ENCODE measurements around the gene CDK5R1.
"Not testable (repeated sequence)": the region's sequence is repeated elsewhere in the genome, so short reads cannot be mapped to it uniquely, and the experiment has no call there.

The CDK5R1 gene

GRCh38 chr17:32450379-32450778 lies 36.4 kb upstream of the CDK5R1 start:
- not testable (repeated sequence) for H3K9me3 ChIP-seq (ENCODE audit: control insufficient read depth, low read length); H3K27ac ChIP-seq (ENCODE audit: low read depth, low read length, severe bottlenecking); H3K4me3 ChIP-seq (ENCODE audit: extremely low read depth, insufficient read depth, low read length, poor library complexity, severe bottlenecking); H3K4me1 ChIP-seq (ENCODE audit: control insufficient read depth, insufficient read depth, low read length, poor library complexity, severe bottlenecking)
- H3K36me3 ChIP-seq (ENCODE audit: control insufficient read depth, insufficient read depth, low read length): peaks cover 86% of the 10 kb centered on the region
- WGBS, 2 experiments (ENCODE audit: insufficient coverage in 2 of 2): 83% methylated on average over 1 of the region's 6 CpGs; no CpG with 5 or more reads in 1 of the 2 experiments

DNA sequence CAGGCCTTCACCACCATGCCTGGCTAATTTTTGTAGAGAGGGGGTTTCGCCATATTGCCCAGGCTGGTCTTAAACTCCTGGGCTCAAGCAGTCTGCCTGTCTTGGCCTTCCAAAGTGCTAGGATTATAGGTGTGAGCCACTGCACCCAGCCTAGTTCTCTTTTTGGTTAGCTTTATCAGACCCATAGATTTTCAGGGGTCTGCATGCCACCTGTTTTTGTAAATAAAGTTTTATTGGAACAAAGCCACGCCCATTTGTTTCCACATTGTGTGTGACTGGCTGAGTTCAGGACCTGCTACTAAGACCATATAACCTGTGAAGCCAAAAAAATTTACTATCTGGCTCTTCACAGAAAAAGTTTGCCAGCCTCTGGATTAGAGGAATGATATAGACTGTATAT lies 34.9 kb upstream of the CDK5R1 start:
- peaks cover 98% of the 10 kb centered on the region for H3K36me3 ChIP-seq (ENCODE audit: control insufficient read depth, insufficient read depth, low read length)

DNA sequence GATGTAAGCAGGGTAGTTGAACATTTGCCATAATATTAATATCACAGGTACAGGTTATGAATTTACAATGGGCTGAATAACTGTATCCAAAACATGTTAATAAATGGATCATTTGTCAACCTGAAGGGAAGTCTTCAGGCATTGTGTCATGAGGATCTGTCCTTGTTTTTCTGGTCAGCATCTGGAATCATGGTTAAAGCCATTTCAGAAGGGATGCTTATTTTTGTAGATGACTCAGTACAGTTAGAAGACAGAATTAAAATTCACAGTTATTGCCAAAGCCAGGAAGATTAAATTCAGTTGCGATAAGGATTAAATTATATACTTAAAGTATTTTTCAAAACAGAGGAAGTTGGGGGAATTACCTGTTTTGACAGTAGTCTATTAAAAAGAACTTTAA lies 34.5 kb upstream of the CDK5R1 start:
- Histone ChIP-seq H3K9me3 (ENCODE audit: control insufficient read depth, low read length) (no peaks in the 10 kb centered on the region), H3K36me3 (ENCODE audit: control insufficient read depth, insufficient read depth, low read length) (peaks cover 98% of the 10 kb centered on the region), H3K4me1 (ENCODE audit: control insufficient read depth, insufficient read depth, low read length, poor library complexity, severe bottlenecking) (no peaks in the 10 kb centered on the region), H3K27ac (ENCODE audit: low read depth, low read length, severe bottlenecking) (no peak overlapping the region), H3K4me3 (ENCODE audit: extremely low read depth, insufficient read depth, low read length, poor library complexity, severe bottlenecking) (no peak overlapping the region)
- WGBS, 2 experiments (ENCODE audit: insufficient coverage in 2 of 2): no CpG with 5 or more reads among the region's 1 CpG

More for the DNA sequence above, 34.9 kb upstream of the CDK5R1 start:
- Histone ChIP-seq H3K4me1 (ENCODE audit: control insufficient read depth, insufficient read depth, low read length, poor library complexity, severe bottlenecking) (no peaks in the 10 kb centered on the region), H3K9me3 (ENCODE audit: control insufficient read depth, low read length) (no peaks in the 10 kb centered on the region), H3K4me3 (ENCODE audit: extremely low read depth, insufficient read depth, low read length, poor library complexity, severe bottlenecking) (no peak overlapping the region), H3K27ac (ENCODE audit: low read depth, low read length, severe bottlenecking) (no peak overlapping the region)
- 10 to 50% methylated on average over 1 to 2 of the region's 2 CpGs for WGBS, 2 experiments (ENCODE audit: insufficient coverage in 2 of 2)

DNA sequence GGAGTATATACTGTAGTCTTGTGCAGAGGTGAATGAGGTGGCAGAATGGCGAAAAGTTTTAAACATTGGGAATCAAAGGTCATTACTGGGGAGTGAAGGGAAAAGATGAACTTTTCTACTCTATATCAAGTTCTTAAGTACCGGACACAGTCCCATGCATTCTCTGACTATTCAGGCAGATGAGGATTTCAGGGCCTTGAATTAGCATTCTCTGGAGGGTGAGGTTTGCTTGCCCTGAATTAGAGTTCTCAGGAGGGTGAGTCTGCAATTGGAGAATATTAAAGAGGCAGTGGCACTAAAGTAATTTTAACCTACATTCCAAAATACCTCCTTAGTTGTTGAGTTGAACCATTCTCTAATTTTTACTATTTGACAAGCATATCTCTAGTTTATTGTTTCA lies 33.4 kb upstream of the CDK5R1 start:
- WGBS, 2 experiments (ENCODE audit: insufficient coverage in 2 of 2): 100% methylated on average over 1 of the region's 2 CpGs; no CpG with 5 or more reads in 1 of the 2 experiments
- no peak overlapping the region for H3K27ac ChIP-seq (ENCODE audit: low read depth, low read length, severe bottlenecking)
- no peak overlapping the region for H3K4me3 ChIP-seq (ENCODE audit: extremely low read depth, insufficient read depth, low read length, poor library complexity, severe bottlenecking)
- H3K36me3 ChIP-seq (ENCODE audit: control insufficient read depth, insufficient read depth, low read length): peaks cover 97% of the 10 kb centered on the region
- H3K4me1 ChIP-seq (ENCODE audit: control insufficient read depth, insufficient read depth, low read length, poor library complexity, severe bottlenecking): no peaks in the 10 kb centered on the region
- H3K9me3 ChIP-seq (ENCODE audit: control insufficient read depth, low read length): no peaks in the 10 kb centered on the region

- Histone ChIP-seq H3K36me3 (ENCODE audit: control insufficient read depth, insufficient read depth, low read length) (peaks cover 88% of the 10 kb centered on the region), H3K4me3 (ENCODE audit: extremely low read depth, insufficient read depth, low read length, poor library complexity, severe bottlenecking) (no peak overlapping the region), H3K27ac (ENCODE audit: low read depth, low read length, severe bottlenecking) (no peak overlapping the region), H3K9me3 (ENCODE audit: control insufficient read depth, low read length) (no peaks in the 10 kb centered on the region), H3K4me1 (ENCODE audit: control insufficient read depth, insufficient read depth, low read length, poor library complexity, severe bottlenecking) (no peaks in the 10 kb centered on the region)
These were observed 28.4 kb upstream of the CDK5R1 start for GRCh38 chr17:32458371-32458770.

- peaks cover 83% of the 10 kb centered on the region for H3K36me3 ChIP-seq (ENCODE audit: control insufficient read depth, insufficient read depth, low read length)
- no peaks in the 10 kb centered on the region for H3K9me3 ChIP-seq (ENCODE audit: control insufficient read depth, low read length)
- WGBS, 2 experiments (ENCODE audit: insufficient coverage in 2 of 2): 92 to 100% methylated on average over 3 to 4 of the region's 4 CpGs
- no peak overlapping the region for H3K27ac ChIP-seq (ENCODE audit: low read depth, low read length, severe bottlenecking)
- no peak overlapping the region for H3K4me3 ChIP-seq (ENCODE audit: extremely low read depth, insufficient read depth, low read length, poor library complexity, severe bottlenecking)
- no peaks in the 10 kb centered on the region for H3K4me1 ChIP-seq (ENCODE audit: control insufficient read depth, insufficient read depth, low read length, poor library complexity, severe bottlenecking)
These were observed 26.7 kb upstream of the CDK5R1 start for GRCh38 chr17:32460054-32460453.

DNA sequence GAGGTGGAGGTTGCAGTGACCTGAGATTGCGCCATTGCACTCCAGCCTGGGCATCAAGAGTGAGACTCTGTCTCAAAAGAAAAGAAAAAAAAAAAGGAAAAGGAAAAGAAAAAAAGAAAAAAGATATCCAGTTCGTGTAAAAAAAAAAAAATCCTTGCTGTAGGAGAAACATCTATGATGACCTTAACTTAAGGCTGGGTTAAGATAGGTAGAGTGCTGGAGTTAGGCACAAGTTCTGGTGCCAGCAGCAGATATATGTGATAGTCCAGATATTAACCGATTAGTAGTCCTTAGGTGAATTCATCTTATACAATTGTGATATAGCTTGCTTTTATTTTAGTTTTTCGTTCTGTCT lies 25.3 kb upstream of the CDK5R1 start:
- Histone ChIP-seq H3K36me3 (ENCODE audit: control insufficient read depth, insufficient read depth, low read length) (peaks cover 82% of the 10 kb centered on the region), H3K9me3 (ENCODE audit: control insufficient read depth, low read length) (no peaks in the 10 kb centered on the region), H3K27ac (ENCODE audit: low read depth, low read length, severe bottlenecking) (no peak overlapping the region), H3K4me3 (ENCODE audit: extremely low read depth, insufficient read depth, low read length, poor library complexity, severe bottlenecking) (no peak overlapping the region), H3K4me1 (ENCODE audit: control insufficient read depth, insufficient read depth, low read length, poor library complexity, severe bottlenecking) (no peaks in the 10 kb centered on the region)
- WGBS, 2 experiments (ENCODE audit: insufficient coverage in 2 of 2): 68 to 77% methylated on average over 2 to 3 of the region's 4 CpGs

GRCh38 chr17:32461853-32462617 lies 24.8 kb upstream of the CDK5R1 start:
- peaks cover 83% of the 10 kb centered on the region for H3K36me3 ChIP-seq (ENCODE audit: control insufficient read depth, insufficient read depth, low read length)
- no peaks in the 10 kb centered on the region for H3K4me1 ChIP-seq (ENCODE audit: control insufficient read depth, insufficient read depth, low read length, poor library complexity, severe bottlenecking)
- no peaks in the 10 kb centered on the region for H3K9me3 ChIP-seq (ENCODE audit: control insufficient read depth, low read length)
- no peak overlapping the region for H3K27ac ChIP-seq (ENCODE audit: low read depth, low read length, severe bottlenecking)
- WGBS, 2 experiments (ENCODE audit: insufficient coverage in 2 of 2): no CpG with 5 or more reads among the region's 1 CpG
- no peak overlapping the region for H3K4me3 ChIP-seq (ENCODE audit: extremely low read depth, insufficient read depth, low read length, poor library complexity, severe bottlenecking)

- Histone ChIP-seq H3K36me3 (ENCODE audit: control insufficient read depth, insufficient read depth, low read length) (peaks cover 84% of the 10 kb centered on the region), H3K27ac (ENCODE audit: low read depth, low read length, severe bottlenecking) (no peak overlapping the region), H3K4me3 (ENCODE audit: extremely low read depth, insufficient read depth, low read length, poor library complexity, severe bottlenecking) (no peak overlapping the region), H3K9me3 (ENCODE audit: control insufficient read depth, low read length) (no peaks in the 10 kb centered on the region), H3K4me1 (ENCODE audit: control insufficient read depth, insufficient read depth, low read length, poor library complexity, severe bottlenecking) (no peaks in the 10 kb centered on the region)
- WGBS, 2 experiments (ENCODE audit: insufficient coverage in 2 of 2): no CpG with 5 or more reads among the region's 3 CpGs
These were observed 23.5 kb upstream of the CDK5R1 start for GRCh38 chr17:32463304-32463703.

GRCh38 chr17:32464374-32464773 lies 22.4 kb upstream of the CDK5R1 start:
- no peak overlapping the region for H3K4me3 ChIP-seq (ENCODE audit: extremely low read depth, insufficient read depth, low read length, poor library complexity, severe bottlenecking)
- H3K4me1 ChIP-seq (ENCODE audit: control insufficient read depth, insufficient read depth, low read length, poor library complexity, severe bottlenecking): no peaks in the 10 kb centered on the region
- H3K27ac ChIP-seq (ENCODE audit: low read depth, low read length, severe bottlenecking): no peak overlapping the region
- peaks cover 83% of the 10 kb centered on the region for H3K36me3 ChIP-seq (ENCODE audit: control insufficient read depth, insufficient read depth, low read length)
- WGBS, 2 experiments (ENCODE audit: insufficient coverage in 2 of 2): 100% methylated on average over 1 of the region's 1 CpG; no CpG with 5 or more reads in 1 of the 2 experiments
- H3K9me3 ChIP-seq (ENCODE audit: control insufficient read depth, low read length): no peaks in the 10 kb centered on the region

GRCh38 chr17:32467949-32468348 lies 18.8 kb upstream of the CDK5R1 start:
- Histone ChIP-seq H3K27ac (ENCODE audit: low read depth, low read length, severe bottlenecking) (no peak overlapping the region), H3K9me3 (ENCODE audit: control insufficient read depth, low read length) (no peaks in the 10 kb centered on the region), H3K4me1 (ENCODE audit: control insufficient read depth, insufficient read depth, low read length, poor library complexity, severe bottlenecking) (no peaks in the 10 kb centered on the region), H3K4me3 (ENCODE audit: extremely low read depth, insufficient read depth, low read length, poor library complexity, severe bottlenecking) (no peak overlapping the region), H3K36me3 (ENCODE audit: control insufficient read depth, insufficient read depth, low read length) (peaks cover 90% of the 10 kb centered on the region)
- WGBS, 2 experiments (ENCODE audit: insufficient coverage in 2 of 2): no CpG with 5 or more reads among the region's 7 CpGs

Measured in mesodermal cell (in vitro differentiated cells).